22Rv1 (cell line): ENCODE results near the gene RAP1GAP.
"Not testable (repeated sequence)": the region's sequence is repeated elsewhere in the genome, so short reads cannot be mapped to it uniquely, and the experiment has no call there.

Source experiments
- H3K27ac ChIP-seq: fragments of 450-650 bp; 2 replicates; pipeline ENCODE4 v1.5.1; 2017
- CTCF ChIP-seq: fragments of 450-650 bp; IDR thresholded peaks from 2 replicates; pipeline ENCODE4 v1.5.1; 2017; ENCODE audit warnings: mild to moderate bottlenecking
- ZFX ChIP-seq: fragments of 450-650 bp; IDR thresholded peaks from 2 replicates; pipeline ENCODE4 v1.6.1; 2017; ENCODE audit warnings: antibody characterized with exemption, borderline replicate concordance

Gene RAP1GAP

GRCh38 chr1:21677168-21677567 is 8.0 kb upstream of the RAP1GAP start:
- no peak overlapping the region for H3K27ac ChIP-seq
- no peak for TF ChIP-seq ZFX

GRCh38 chr1:21674957-21675356 is 5.8 kb upstream of the RAP1GAP start:
- no peak overlapping the region for H3K27ac ChIP-seq
- TF ChIP-seq CTCF: no peak
- no peak for TF ChIP-seq ZFX

GRCh38 chr1:21673853-21674252 is 4.7 kb upstream of the RAP1GAP start:
- not testable (repeated sequence) for H3K27ac ChIP-seq

GRCh38 chr1:21673277-21673780 is 4.2 kb upstream of the RAP1GAP start:
- H3K27ac ChIP-seq: no peak overlapping the region
- TF ChIP-seq CTCF (no peak), ZFX (no peak)

GRCh38 chr1:21672478-21673276 is 3.5 kb upstream of the RAP1GAP start:
- TF ChIP-seq ZFX (no peak), CTCF (no peak)
- H3K27ac ChIP-seq: no peak overlapping the region

- H3K27ac ChIP-seq: no peak overlapping the region
- TF ChIP-seq CTCF (no peak), ZFX (no peak)
Measured at GRCh38 chr1:21671915-21672314, 2.8 kb upstream of the RAP1GAP start.

- TF ChIP-seq ZFX (no peak), CTCF (no peak)
- H3K27ac ChIP-seq: no peak overlapping the region
Measured at GRCh38 chr1:21670956-21671902, 2.1 kb upstream of the RAP1GAP start.
